Measurements from ENCODE around the gene WNT16.
A peak's percentile ranks its signal among the peaks of the same experiment; 100 is the strongest.

Gene WNT16

GRCh38 chr7:121343302-121343701 lies 14.5 kb downstream of the WNT16 start:
- peaks cover 16 to 38% of the 10 kb centered on the region in 2 donors for H3K4me1 Mint-ChIP-seq
- no peaks in the 10 kb centered on the region for H3K27me3 Mint-ChIP-seq
- no peak overlapping the region for H3K4me3 Mint-ChIP-seq
- DNase-seq = no peak
- no peaks in the 10 kb centered on the region for H3K9me3 Mint-ChIP-seq
- no peak for ATAC-seq (replicated peaks)
- H3K27ac Mint-ChIP-seq = no peak overlapping the region
- H3K36me3 Mint-ChIP-seq = peaks cover 28 to 45% of the 10 kb centered on the region in 2 donors

GRCh38 chr7:121344093-121344492 lies 15.3 kb downstream of the WNT16 start:
- H3K27ac Mint-ChIP-seq = peak overlapping the region; percentile 11
- ATAC-seq (replicated peaks) (no peak), DNase-seq (no peak)
- no peaks in the 10 kb centered on the region for H3K9me3 Mint-ChIP-seq
- no peak overlapping the region for H3K4me3 Mint-ChIP-seq
- H3K27me3 Mint-ChIP-seq = no peaks in the 10 kb centered on the region
- peaks cover 16 to 38% of the 10 kb centered on the region in 2 donors for H3K4me1 Mint-ChIP-seq
- H3K36me3 Mint-ChIP-seq = peaks cover 24 to 40% of the 10 kb centered on the region in 2 donors

GRCh38 chr7:121344497-121344896 lies 15.7 kb downstream of the WNT16 start:
- no peak overlapping the region for H3K4me3 Mint-ChIP-seq
- peak overlapping the region; percentile 11 for H3K27ac Mint-ChIP-seq

GRCh38 chr7:121351682-121352081 lies 22.9 kb downstream of the WNT16 start:
- no peaks in the 10 kb centered on the region for H3K27me3 Mint-ChIP-seq
- peaks cover 3 to 26% of the 10 kb centered on the region in 2 donors for H3K4me1 Mint-ChIP-seq
- H3K27ac Mint-ChIP-seq = peak overlapping the region; percentile 44
- DNase-seq (no peak), ATAC-seq (replicated peaks) (no peak)
- H3K4me3 Mint-ChIP-seq = no peak overlapping the region
- peaks cover 30 to 50% of the 10 kb centered on the region in 2 donors for H3K36me3 Mint-ChIP-seq
- H3K9me3 Mint-ChIP-seq = no peaks in the 10 kb centered on the region

More at GRCh38 chr7:121344497-121344896, 15.7 kb downstream of the WNT16 start:
- no peak for ATAC-seq (replicated peaks)
- Mint-ChIP-seq H3K27me3 (no peaks in the 10 kb centered on the region), H3K4me1 (peaks cover 16 to 38% of the 10 kb centered on the region in 2 donors), H3K9me3 (no peaks in the 10 kb centered on the region), H3K36me3 (peaks cover 24 to 39% of the 10 kb centered on the region in 2 donors)
- DNase-seq = no peak

- Mint-ChIP-seq H3K4me1 (peaks cover 4 to 23% of the 10 kb centered on the region in 2 donors), H3K4me3 (no peak overlapping the region), H3K9me3 (no peaks in the 10 kb centered on the region), H3K36me3 (peaks cover 33 to 49% of the 10 kb centered on the region in 2 donors), H3K27me3 (no peaks in the 10 kb centered on the region), H3K27ac (peak overlapping the region; percentile 77)
- no peak for DNase-seq
- ATAC-seq (replicated peaks) = no peak
Measured at GRCh38 chr7:121352323-121352722, 23.5 kb downstream of the WNT16 start.

- Mint-ChIP-seq H3K27ac (peak overlapping the region; percentile 25), H3K27me3 (no peaks in the 10 kb centered on the region), H3K4me3 (no peak overlapping the region), H3K36me3 (peaks cover 33 to 51% of the 10 kb centered on the region in 2 donors), H3K9me3 (no peaks in the 10 kb centered on the region), H3K4me1 (peaks cover 2 to 21% of the 10 kb centered on the region in 2 donors)
- ATAC-seq (replicated peaks) (no peak), DNase-seq (no peak)
Measured at GRCh38 chr7:121355574-121355973, 26.8 kb downstream of the WNT16 start.

GRCh38 chr7:121360564-121360963 lies 31.8 kb downstream of the WNT16 start:
- DNase-seq (no peak), ATAC-seq (replicated peaks) (no peak)
- Mint-ChIP-seq H3K27me3 (no peaks in the 10 kb centered on the region), H3K36me3 (peaks cover 27 to 33% of the 10 kb centered on the region in 2 donors), H3K9me3 (no peaks in the 10 kb centered on the region), H3K4me3 (no peak overlapping the region), H3K4me1 (peaks cover 2 to 7% of the 10 kb centered on the region in 2 donors), H3K27ac (no peak overlapping the region)

- H3K27me3 Mint-ChIP-seq = no peaks in the 10 kb centered on the region
- no peaks in the 10 kb centered on the region for H3K9me3 Mint-ChIP-seq
- ATAC-seq (replicated peaks) (no peak), DNase-seq (no peak)
- peaks cover 24 to 48% of the 10 kb centered on the region in 2 donors for H3K4me1 Mint-ChIP-seq
- no peak overlapping the region for H3K4me3 Mint-ChIP-seq
- no peak overlapping the region for H3K27ac Mint-ChIP-seq
- H3K36me3 Mint-ChIP-seq = peaks cover 36 to 39% of the 10 kb centered on the region in 2 donors
Measured at GRCh38 chr7:121366852-121367431, 38.1 kb downstream of the WNT16 start.

GRCh38 chr7:121369462-121369861 lies 40.7 kb downstream of the WNT16 start:
- Mint-ChIP-seq H3K4me3 (peak overlapping the region; percentile 75 to 85), H3K4me1 (peaks cover 31 to 64% of the 10 kb centered on the region in 2 donors), H3K27ac (peak overlapping the region; percentile 80), H3K27me3 (no peaks in the 10 kb centered on the region), H3K36me3 (peaks cover 36 to 39% of the 10 kb centered on the region in 2 donors), H3K9me3 (no peaks in the 10 kb centered on the region)
- peak in 1 of 2 donors; percentile 20 for ATAC-seq (replicated peaks)
- no peak for DNase-seq

- Mint-ChIP-seq H3K27me3 (no peaks in the 10 kb centered on the region), H3K36me3 (peaks cover 52 to 53% of the 10 kb centered on the region in 2 donors), H3K4me1 (peaks cover 39 to 77% of the 10 kb centered on the region in 2 donors), H3K4me3 (peak overlapping the region; percentile 72 to 80), H3K27ac (peak overlapping the region; percentile 88), H3K9me3 (peaks cover 7 to 11% of the 10 kb centered on the region in 2 donors)
- ATAC-seq (replicated peaks) (peak in 1 of 2 donors; percentile 17), DNase-seq (no peak)
Measured at GRCh38 chr7:121371367-121371766, 42.6 kb downstream of the WNT16 start.

- peaks cover 36 to 75% of the 10 kb centered on the region in 2 donors for H3K4me1 Mint-ChIP-seq
- ATAC-seq (replicated peaks) = no peak
Measured at GRCh38 chr7:121371883-121372282, 43.1 kb downstream of the WNT16 start.

GRCh38 chr7:121372376-121373010 lies 43.7 kb downstream of the WNT16 start:
- ATAC-seq (replicated peaks) (peak; percentile 89 to 90), DNase-seq (no peak)
- Mint-ChIP-seq H3K4me3 (peak overlapping the region; percentile 30 to 70), H3K9me3 (peaks cover 7 to 11% of the 10 kb centered on the region in 2 donors), H3K27me3 (no peaks in the 10 kb centered on the region), H3K4me1 (peaks cover 39 to 78% of the 10 kb centered on the region in 2 donors), H3K36me3 (peaks cover 59 to 60% of the 10 kb centered on the region in 2 donors), H3K27ac (peak overlapping the region; percentile 47)

More at GRCh38 chr7:121371883-121372282, 43.1 kb downstream of the WNT16 start:
- Mint-ChIP-seq H3K9me3 (peaks cover 7 to 11% of the 10 kb centered on the region in 2 donors), H3K27me3 (no peaks in the 10 kb centered on the region), H3K36me3 (peaks cover 54 to 55% of the 10 kb centered on the region in 2 donors), H3K27ac (peak overlapping the region; percentile 72), H3K4me3 (peak overlapping the region; percentile 72 to 80)
- no peak for DNase-seq

GRCh38 chr7:121373177-121373576 lies 44.4 kb downstream of the WNT16 start:
- Mint-ChIP-seq H3K4me3 (peak overlapping the region; percentile 50 to 70), H3K9me3 (peaks cover 7 to 11% of the 10 kb centered on the region in 2 donors), H3K4me1 (peaks cover 36 to 71% of the 10 kb centered on the region in 2 donors), H3K27ac (peak overlapping the region; percentile 52), H3K27me3 (no peaks in the 10 kb centered on the region), H3K36me3 (peaks cover 60 to 64% of the 10 kb centered on the region in 2 donors)
- no peak for DNase-seq
- no peak for ATAC-seq (replicated peaks)

GRCh38 chr7:121376979-121377378 lies 48.2 kb downstream of the WNT16 start:
- H3K27ac Mint-ChIP-seq = peak overlapping the region; percentile 68
- H3K4me1 Mint-ChIP-seq = peaks cover 41 to 69% of the 10 kb centered on the region in 2 donors
- ATAC-seq (replicated peaks) (peak; percentile 26), DNase-seq (no peak)
- peaks cover 11% of the 10 kb centered on the region in 2 donors for H3K9me3 Mint-ChIP-seq
- H3K36me3 Mint-ChIP-seq = peaks cover 54 to 67% of the 10 kb centered on the region in 2 donors
- H3K4me3 Mint-ChIP-seq = no peak overlapping the region
- no peaks in the 10 kb centered on the region for H3K27me3 Mint-ChIP-seq

GRCh38 chr7:121379930-121380329 lies 51.1 kb downstream of the WNT16 start:
- Mint-ChIP-seq H3K36me3 (peaks cover 59 to 72% of the 10 kb centered on the region in 2 donors), H3K4me1 (peaks cover 47 to 72% of the 10 kb centered on the region in 2 donors), H3K27me3 (no peaks in the 10 kb centered on the region), H3K27ac (peak overlapping the region; percentile 72), H3K9me3 (peaks cover 10 to 11% of the 10 kb centered on the region in 2 donors), H3K4me3 (peak overlapping the region in 1 of 2 donors; percentile 25)
- ATAC-seq (replicated peaks) = no peak
- no peak for DNase-seq
